OCI-LY1 (cell line): Measurements from ENCODE around the gene OR52R1.

Experiments used
- EZH2 ChIP-seq: fragments of 200-600 bp; sonication (generic), shearing (Covaris generic); IDR thresholded peaks from 2 replicates; pipeline ENCODE4 v1.8.0; 2017; ENCODE audit warnings: borderline replicate concordance, mixed run types, mild to moderate bottlenecking, antibody characterized with exemption, low read length, moderate library complexity, mixed read lengths
- TF ChIP-seq, protein P1 (sequence below): fragments of 200-600 bp; sonication (generic), shearing (Covaris generic); IDR thresholded peaks from 2 replicates; pipeline ENCODE4 v1.5.1; 2017; ENCODE audit warnings: mild to moderate bottlenecking, antibody characterized with exemption, low read length, moderate library complexity, mixed read lengths

DNA sequence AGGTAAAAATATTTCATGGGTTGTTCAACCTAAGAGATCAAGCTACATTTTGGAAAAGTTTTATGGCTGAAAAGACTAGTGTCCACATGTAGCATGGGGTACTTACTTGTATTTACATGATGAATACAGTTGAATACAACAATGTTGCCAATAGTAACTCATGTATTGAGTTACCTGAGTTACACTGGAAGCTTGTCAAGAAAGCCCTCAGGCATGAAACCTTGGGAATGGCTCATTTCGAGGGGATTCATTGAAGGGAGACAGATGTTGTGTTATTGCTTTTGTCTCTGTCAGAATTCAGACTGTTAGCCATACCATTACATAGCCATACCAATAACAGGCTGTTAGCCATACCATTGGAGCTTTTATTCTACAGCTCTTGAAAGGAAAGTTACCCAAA, 26.2 kb upstream of the OR52R1 start:
- TF ChIP-seq EZH2, result no peak
- TF ChIP-seq, protein P1, sequence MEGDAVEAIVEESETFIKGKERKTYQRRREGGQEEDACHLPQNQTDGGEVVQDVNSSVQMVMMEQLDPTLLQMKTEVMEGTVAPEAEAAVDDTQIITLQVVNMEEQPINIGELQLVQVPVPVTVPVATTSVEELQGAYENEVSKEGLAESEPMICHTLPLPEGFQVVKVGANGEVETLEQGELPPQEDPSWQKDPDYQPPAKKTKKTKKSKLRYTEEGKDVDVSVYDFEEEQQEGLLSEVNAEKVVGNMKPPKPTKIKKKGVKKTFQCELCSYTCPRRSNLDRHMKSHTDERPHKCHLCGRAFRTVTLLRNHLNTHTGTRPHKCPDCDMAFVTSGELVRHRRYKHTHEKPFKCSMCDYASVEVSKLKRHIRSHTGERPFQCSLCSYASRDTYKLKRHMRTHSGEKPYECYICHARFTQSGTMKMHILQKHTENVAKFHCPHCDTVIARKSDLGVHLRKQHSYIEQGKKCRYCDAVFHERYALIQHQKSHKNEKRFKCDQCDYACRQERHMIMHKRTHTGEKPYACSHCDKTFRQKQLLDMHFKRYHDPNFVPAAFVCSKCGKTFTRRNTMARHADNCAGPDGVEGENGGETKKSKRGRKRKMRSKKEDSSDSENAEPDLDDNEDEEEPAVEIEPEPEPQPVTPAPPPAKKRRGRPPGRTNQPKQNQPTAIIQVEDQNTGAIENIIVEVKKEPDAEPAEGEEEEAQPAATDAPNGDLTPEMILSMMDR, result no peak
